GM12891 (cell line): ENCODE results near the gene AATF.
"Not testable (repeated sequence)": the region's sequence is repeated elsewhere in the genome, so short reads cannot be mapped to it uniquely, and the experiment has no call there.

Source experiments
- PAX5 ChIP-seq: IDR thresholded peaks from 2 replicates; pipeline ENCODE4 v1.6.1; 2011; ENCODE audit warnings: low read length, moderate library complexity, mild to moderate bottlenecking; ENCODE audit not compliant: insufficient read depth, severe bottlenecking
- POLR2A ChIP-seq: IDR thresholded peaks from 2 replicates; pipeline ENCODE4 v1.6.1; 2011; ENCODE audit warnings: low read depth, low read length, control low read depth
- POLR2AphosphoS5 ChIP-seq: IDR thresholded peaks from 2 replicates; pipeline ENCODE4 v1.6.1; 2011; ENCODE audit warnings: low read depth, low read length, control low read depth
- POU2F2 ChIP-seq: IDR thresholded peaks from 2 replicates; pipeline ENCODE4 v1.6.1; 2011; ENCODE audit warnings: low read depth, mild to moderate bottlenecking, control low read depth, low read length, moderate library complexity
- SPI1 ChIP-seq: IDR thresholded peaks from 2 replicates; pipeline ENCODE4 v1.6.1; 2011; ENCODE audit warnings: low read depth, low read length, control low read depth
- TAF1 ChIP-seq: IDR thresholded peaks from 2 replicates; pipeline ENCODE4 v1.6.1; 2011; ENCODE audit warnings: low read depth, low read length, control low read depth

GRCh38 chr17:37073464-37073863 is 124.7 kb downstream of the AATF start:
- not testable (repeated sequence) for TF ChIP-seq SPI1, POLR2A, POLR2AphosphoS5, PAX5, TAF1, POU2F2
